K562 (cell line): ENCODE data around the gene MBNL1. TPM values are rescaled to one million over a fixed set of nuclear protein-coding genes. Genes with fewer than 3 reads are reported as not detected.
A peak's percentile ranks its signal among the peaks of the same experiment; 100 is the strongest.

Experiments used
- CHD7 ChIP-seq: fragments of 200-600 bp; sonication (generic); IDR thresholded peaks from one replicate; pipeline ENCODE4 v1.6.1; 2012; ENCODE audit warnings: mild to moderate bottlenecking, low read depth, low read length, inconsistent platforms
- RBBP5 ChIP-seq: fragments of 200-600 bp; sonication (generic); IDR thresholded peaks from 2 replicates; pipeline ENCODE4 v1.6.1; 2012; ENCODE audit warnings: borderline replicate concordance, mild to moderate bottlenecking, low read length, control low read depth, inconsistent platforms; ENCODE audit not compliant: insufficient read depth, poor library complexity, severe bottlenecking
- SNAPC5 ChIP-seq: fragments of 250-450 bp; sonication (Bioruptor Pico); IDR thresholded peaks from 2 replicates; pipeline ENCODE4 v1.8.0; 2021; ENCODE audit warnings: moderate library complexity, mild to moderate bottlenecking, inconsistent platforms
- TFAP4 ChIP-seq: sonication (generic); formaldehyde crosslinking; IDR thresholded peaks from 2 replicates; pipeline ENCODE4 v1.8.0; 2022; ENCODE audit warnings: missing genetic modification reagents, mild to moderate bottlenecking, moderate library complexity, borderline replicate concordance
- ZFP91 ChIP-seq: sonication (generic); formaldehyde crosslinking; IDR thresholded peaks from 2 replicates; pipeline ENCODE4 v1.8.0; 2022; ENCODE audit warnings: mild to moderate bottlenecking, missing genetic modification reagents
- ZNF124 ChIP-seq: sonication (generic); formaldehyde crosslinking; IDR thresholded peaks from 2 replicates; pipeline ENCODE4 v1.8.1; 2022; ENCODE audit warnings: missing genetic modification reagents
- polyA plus RNA-seq, 8 experiments: library from polyadenylated mRNA; depleted of rRNA in 4 of 8; stranded (reverse) in 5 of 8; unstranded in 3 of 8; fragments of >200 nt; fragmentation: Nextera tagmentation in 2 of 8; fragmentation: Illumina TruSeq in 1 of 8; extraction: Ambion mirVana in 2 of 8; extraction: Trizol in 1 of 8; gene quantifications; 2 replicates each; pipeline versions ENCODE4 v1.2.1 to v1.2.3, GENCODE V29; 2011 to 2014; ENCODE audit warnings: inconsistent platforms in 1 of 8, missing spikeins in 1 of 8
- total RNA-seq, 7 experiments: library from RNA; depleted of rRNA in 6 of 7; stranded (reverse); fragments of >200 nt in 6 of 7; fragmentation: Illumina TruSeq in 2 of 7; extraction: Trizol in 2 of 7; gene quantifications; 2 replicates each; pipeline versions ENCODE4 v1.2.1 to v1.2.3, GENCODE V29; 2011 to 2021; ENCODE audit warnings: low replicate concordance in 1 of 7

The MBNL1 gene
- total and polyA plus RNA-seq, 9 of the 15 experiments (the other 6 are each of a cell fraction or from before 2014, with no cell fraction given), result 70.3 to 243 (median 220) TPM

GRCh38 chr3:152298393-152299248 is 29.9 kb downstream of the MBNL1 start (continued):
- TF ChIP-seq TFAP4 (CRISPR knock-in tag), result peak; percentile 34; the same call in 1 of the 2 replicates
- no peak for TF ChIP-seq ZNF124
- TF ChIP-seq SNAPC5 (CRISPR knock-in tag), result no peak
- no peak for TF ChIP-seq ZFP91 (CRISPR knock-in tag)
- no peak for TF ChIP-seq RBBP5
- no peak for TF ChIP-seq CHD7
